ENCODE results near the gene CFAP43.

CFAP43 gene

GRCh38 chr10:104099269-104099668 lies 132.9 kb downstream of the CFAP43 start:
- no peak for DNase-seq (ENCODE audit: low read depth in 2 of 2)

DNA sequence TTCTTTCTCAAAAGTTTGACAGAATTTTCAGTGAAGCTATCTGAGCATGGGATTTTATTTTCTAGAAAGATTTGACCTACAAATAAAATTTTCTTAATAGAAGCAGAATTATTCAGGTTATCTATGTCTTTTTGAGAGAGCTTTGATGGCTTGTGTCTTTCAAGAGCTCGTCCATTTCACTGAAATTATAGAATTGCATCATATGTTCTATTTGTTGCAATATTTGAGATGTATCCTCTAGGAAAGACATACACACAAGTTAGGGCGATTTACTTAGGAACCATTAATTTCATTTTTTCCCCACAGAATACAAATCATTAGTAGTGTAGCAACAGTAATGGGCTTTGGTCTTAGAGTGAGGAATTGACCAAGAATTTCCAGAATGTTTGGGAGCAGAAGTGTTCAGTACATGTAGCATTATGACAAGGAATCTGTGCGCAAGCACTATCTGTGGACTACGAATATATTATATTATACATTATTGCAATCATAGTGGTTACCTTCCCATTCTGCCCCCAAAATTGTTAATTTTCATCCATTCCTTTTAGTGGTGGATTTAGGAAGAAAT lies 133.7 kb downstream of the CFAP43 start:
- no peak for DNase-seq (ENCODE audit: low read depth in 2 of 2)

GRCh38 chr10:104096692-104097091 lies 135.5 kb downstream of the CFAP43 start:
- DNase-seq (ENCODE audit: low read depth in 2 of 2) = no peak

DNA sequence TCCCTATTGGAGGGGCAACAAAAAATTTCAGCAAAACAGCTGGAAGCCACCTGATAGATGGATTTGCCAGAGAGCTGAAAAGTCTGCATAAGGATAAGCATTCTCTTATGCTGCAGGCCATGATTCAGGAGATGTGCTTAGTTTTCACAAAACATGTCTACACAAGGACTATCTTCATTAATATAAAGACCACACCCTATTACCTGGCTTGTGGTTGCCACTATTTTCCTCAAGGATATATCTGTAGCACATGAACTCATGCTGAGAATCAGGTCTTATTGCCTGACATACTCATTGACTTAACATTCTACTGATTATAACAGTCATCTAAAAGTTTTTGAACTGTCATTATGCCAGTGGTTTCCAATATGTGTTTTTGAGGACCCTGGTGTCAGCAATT lies 139.4 kb downstream of the CFAP43 start:
- DNase-seq (ENCODE audit: low read depth in 2 of 2) = no peak

GRCh38 chr10:104090611-104091010 lies 141.6 kb downstream of the CFAP43 start:
- no peak for DNase-seq (ENCODE audit: low read depth in 2 of 2)

DNA sequence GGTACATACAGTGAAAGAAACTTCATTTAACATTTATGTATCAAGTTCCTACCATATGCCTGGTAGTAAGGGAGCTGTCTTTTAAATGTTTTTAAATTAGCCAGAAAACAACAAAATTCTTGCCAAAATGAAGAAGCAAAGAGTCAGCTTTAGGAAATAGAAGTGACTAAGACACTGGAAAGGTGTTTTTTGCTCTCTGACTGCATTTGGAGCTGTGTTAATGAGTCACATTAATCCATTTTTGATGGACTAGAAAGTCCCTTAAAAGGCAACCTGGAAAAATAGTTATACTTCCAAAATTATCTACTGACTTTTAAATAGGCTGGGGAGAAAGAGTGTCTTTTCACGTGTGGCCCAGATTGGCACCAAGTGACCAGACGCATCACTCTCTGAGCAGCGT lies 142.5 kb downstream of the CFAP43 start:
- no peak for DNase-seq (ENCODE audit: low read depth in 2 of 2)

DNA sequence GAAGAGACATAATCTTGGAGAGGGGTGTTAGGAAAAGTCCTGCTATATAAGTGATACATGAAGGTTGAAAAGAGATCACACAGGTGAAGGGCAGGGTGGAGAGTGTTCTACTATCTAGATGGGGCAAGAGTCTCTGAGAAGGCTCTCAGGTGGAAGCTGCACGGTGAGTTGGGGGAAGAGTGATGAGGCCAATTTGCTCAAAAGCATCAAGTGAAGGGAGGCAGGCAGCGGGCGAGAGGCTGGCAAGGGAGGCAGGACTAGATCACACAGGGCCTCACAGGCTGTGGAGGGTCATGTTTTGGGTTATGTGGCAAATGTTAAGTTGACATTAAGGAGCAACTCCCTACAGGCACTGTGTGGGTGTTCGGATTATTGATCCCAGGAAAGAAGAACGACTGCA lies 143.9 kb downstream of the CFAP43 start:
- DNase-seq (ENCODE audit: low read depth in 2 of 2) = no peak

DNA sequence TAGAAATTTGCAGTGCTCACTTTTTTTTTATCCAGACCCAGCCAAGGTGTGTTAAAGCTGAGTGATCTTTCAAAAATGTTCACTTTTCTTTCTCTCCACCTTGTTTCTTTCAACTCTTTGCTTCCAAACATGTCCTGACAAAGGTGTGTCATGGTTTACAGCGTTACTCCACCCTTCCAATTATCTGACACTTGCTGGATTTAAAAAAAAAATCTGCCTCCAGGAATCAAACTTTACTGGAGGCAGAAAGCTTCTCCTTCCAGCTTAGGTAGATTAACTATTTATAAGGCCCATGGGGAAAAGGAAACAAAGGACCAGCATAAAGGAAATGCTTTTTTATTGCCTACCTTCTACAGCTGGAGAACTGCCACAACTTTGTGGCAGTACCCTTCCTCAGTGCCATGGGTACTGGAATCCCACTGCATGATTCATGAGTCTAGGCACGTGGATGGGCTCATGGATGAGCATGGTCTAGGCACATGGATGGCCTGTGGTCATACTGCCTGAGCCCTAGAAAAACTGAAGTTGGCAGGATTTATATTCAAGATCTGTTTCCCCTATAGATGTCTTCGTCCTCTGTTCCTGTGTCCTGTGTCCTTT lies 146.3 kb downstream of the CFAP43 start, which contains the start of gene COL17A1:
Gene COL17A1 (minus strand): TSS at position 80 of the 600 bp plus-strand sequence. CDS start 5,207 bp downstream, outside the sequence.
- no peak for DNase-seq (ENCODE audit: low read depth in 2 of 2)

DNA sequence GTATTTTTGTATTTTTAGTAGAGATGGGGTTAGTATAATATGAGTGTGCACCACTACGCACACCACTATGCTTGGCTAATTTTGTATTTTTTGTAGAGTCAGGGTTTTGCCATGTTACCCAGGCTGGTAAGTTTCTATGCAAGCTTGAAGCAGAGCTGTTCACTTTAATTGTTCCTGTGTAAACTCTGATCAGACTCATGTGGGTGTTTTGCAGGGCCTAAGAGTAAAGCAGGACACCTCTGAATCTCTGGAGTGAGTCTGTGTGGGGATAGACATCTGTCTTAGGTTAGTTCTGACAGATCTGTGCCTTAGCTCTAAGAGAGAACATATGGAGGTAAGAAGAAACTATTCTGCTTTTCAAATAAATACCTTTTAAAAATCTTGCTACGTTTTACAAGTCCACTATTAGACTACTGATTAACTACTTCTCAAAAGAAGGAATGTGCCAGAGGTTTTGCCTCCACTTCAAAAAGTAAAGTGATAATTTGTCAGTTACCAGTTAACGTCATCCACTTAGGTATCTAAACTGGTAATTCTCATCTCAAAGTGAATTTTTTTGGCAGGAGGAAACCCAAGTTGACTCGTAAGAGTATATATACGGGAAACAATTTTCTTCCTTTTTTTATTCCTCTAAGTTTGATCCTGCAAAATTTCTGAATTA lies 147.6 kb downstream of the CFAP43 start:
- DNase-seq (ENCODE audit: low read depth in 2 of 2) = no peak

GRCh38 chr10:104081998-104082397 lies 150.2 kb downstream of the CFAP43 start:
- DNase-seq (ENCODE audit: low read depth in 2 of 2) = no peak

DNA sequence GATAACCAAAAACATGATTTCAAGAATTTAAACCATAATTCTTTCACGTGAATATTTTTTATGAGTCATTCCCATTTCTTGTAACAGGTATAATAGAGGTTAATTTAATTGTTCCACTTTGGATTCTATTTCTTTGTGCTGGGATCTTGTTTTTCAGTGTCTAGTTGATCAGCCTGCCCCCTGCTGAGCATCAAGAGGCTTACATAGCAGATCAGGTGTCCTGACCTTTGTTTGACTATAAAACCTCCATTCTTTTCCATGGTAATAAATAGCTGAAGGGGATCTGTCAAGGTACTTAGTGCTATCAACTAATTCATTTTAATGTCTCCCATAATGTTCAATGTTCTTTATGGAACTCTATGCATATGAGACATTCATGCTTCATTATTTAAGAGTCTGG lies 151.4 kb downstream of the CFAP43 start:
- DNase-seq (ENCODE audit: low read depth in 2 of 2) = no peak

All from activated CD8-positive, alpha-beta memory T cell treated with anti-CD3 and anti-CD28 coated beads for 4 hours (primary cell).